GM18868 (cell line): ENCODE data around the gene WWTR1.

Experiments
- ATAC-seq: cut with Tn5 transposase; IDR thresholded peaks from one replicate; pipeline ENCODE4 v1.9.1; 2021; ENCODE audit warnings: mild to moderate bottlenecking, moderate library complexity; ENCODE audit not compliant: unreplicated experiment

Gene WWTR1

GRCh38 chr3:149655826-149656574 lies 1.8 kb downstream of the WWTR1 start:
- no peak for ATAC-seq

- no peak for ATAC-seq
These were observed 3.6 kb downstream of the WWTR1 start for GRCh38 chr3:149654188-149654601.

GRCh38 chr3:149653564-149653963 lies 4.3 kb downstream of the WWTR1 start:
- ATAC-seq: no peak

- no peak for ATAC-seq
These were observed 4.7 kb downstream of the WWTR1 start for GRCh38 chr3:149653136-149653535.

- ATAC-seq: no peak
These were observed 7.0 kb downstream of the WWTR1 start for GRCh38 chr3:149650828-149651227.

- no peak for ATAC-seq
These were observed 9.3 kb downstream of the WWTR1 start for GRCh38 chr3:149648525-149648924.

GRCh38 chr3:149647812-149648211 lies 10.0 kb downstream of the WWTR1 start:
- peak; percentile 18 for ATAC-seq

- peak; percentile 94 for ATAC-seq
These were observed 10.5 kb downstream of the WWTR1 start for GRCh38 chr3:149647285-149647684.

GRCh38 chr3:149646181-149646766 lies 11.6 kb downstream of the WWTR1 start:
- ATAC-seq: no peak

GRCh38 chr3:149643963-149644362 lies 13.9 kb downstream of the WWTR1 start:
- no peak for ATAC-seq

- no peak for ATAC-seq
These were observed 14.4 kb downstream of the WWTR1 start for GRCh38 chr3:149643482-149643798.

- no peak for ATAC-seq
These were observed 16.7 kb downstream of the WWTR1 start for GRCh38 chr3:149640976-149641728.

GRCh38 chr3:149639093-149639486 lies 18.7 kb downstream of the WWTR1 start:
- no peak for ATAC-seq

- ATAC-seq: no peak
These were observed 19.4 kb downstream of the WWTR1 start for GRCh38 chr3:149638228-149639092.

GRCh38 chr3:149635396-149635795 lies 22.4 kb downstream of the WWTR1 start:
- ATAC-seq: no peak

- ATAC-seq: no peak
These were observed 23.3 kb downstream of the WWTR1 start for GRCh38 chr3:149634573-149634972.

- no peak for ATAC-seq
These were observed 23.8 kb downstream of the WWTR1 start for GRCh38 chr3:149634072-149634471.

GRCh38 chr3:149632225-149632624 lies 25.6 kb downstream of the WWTR1 start:
- ATAC-seq: no peak

GRCh38 chr3:149630806-149631205 lies 27.0 kb downstream of the WWTR1 start:
- ATAC-seq: no peak

GRCh38 chr3:149628957-149629670 lies 28.7 kb downstream of the WWTR1 start:
- ATAC-seq: no peak

- no peak for ATAC-seq
These were observed 31.2 kb downstream of the WWTR1 start for GRCh38 chr3:149626671-149627070.
